ENCODE data around the gene DLGAP1.
"Not testable (repeated sequence)": the region's sequence is repeated elsewhere in the genome, so short reads cannot be mapped to it uniquely, and the experiment has no call there.

Gene DLGAP1

DNA sequence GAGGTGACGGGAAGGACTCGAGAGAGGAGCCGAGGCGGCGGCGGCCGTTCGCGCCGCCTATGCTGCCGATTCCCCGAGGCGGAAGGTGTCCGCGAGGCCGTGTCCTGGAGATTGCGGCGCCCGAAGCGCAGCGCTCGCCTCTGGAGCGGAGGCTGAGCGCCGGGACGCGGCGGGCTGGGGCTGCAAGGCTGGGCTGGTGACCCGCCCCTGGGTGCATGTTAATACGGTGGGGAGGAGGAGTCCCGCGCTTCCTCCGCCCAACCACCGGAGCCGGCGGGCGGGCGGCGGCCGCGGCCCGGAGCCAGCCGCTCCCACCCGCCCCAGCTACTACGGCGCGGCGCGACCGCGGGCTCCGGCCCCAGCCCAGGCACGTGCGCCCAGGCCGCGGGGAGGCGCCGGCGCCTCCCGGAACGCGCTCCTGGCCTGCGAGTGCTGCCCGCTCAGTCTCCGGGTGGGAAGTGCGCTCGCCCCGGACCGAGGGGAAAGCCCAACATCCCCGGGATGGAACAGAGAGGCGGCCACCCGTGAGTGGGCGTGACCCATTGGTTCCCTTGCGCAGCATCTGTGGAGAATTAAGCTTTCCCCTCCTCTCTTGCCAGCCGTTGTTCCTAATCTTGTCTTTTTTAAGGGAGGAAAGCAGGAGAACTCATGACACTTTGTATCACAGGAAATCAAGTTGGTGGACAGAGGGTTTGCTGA, at the start of gene DLGAP1:
Gene DLGAP1, minus strand, starts transcription at position 195 of the 699 bp plus-strand sequence.
- TF ChIP-seq, protein P1, sequence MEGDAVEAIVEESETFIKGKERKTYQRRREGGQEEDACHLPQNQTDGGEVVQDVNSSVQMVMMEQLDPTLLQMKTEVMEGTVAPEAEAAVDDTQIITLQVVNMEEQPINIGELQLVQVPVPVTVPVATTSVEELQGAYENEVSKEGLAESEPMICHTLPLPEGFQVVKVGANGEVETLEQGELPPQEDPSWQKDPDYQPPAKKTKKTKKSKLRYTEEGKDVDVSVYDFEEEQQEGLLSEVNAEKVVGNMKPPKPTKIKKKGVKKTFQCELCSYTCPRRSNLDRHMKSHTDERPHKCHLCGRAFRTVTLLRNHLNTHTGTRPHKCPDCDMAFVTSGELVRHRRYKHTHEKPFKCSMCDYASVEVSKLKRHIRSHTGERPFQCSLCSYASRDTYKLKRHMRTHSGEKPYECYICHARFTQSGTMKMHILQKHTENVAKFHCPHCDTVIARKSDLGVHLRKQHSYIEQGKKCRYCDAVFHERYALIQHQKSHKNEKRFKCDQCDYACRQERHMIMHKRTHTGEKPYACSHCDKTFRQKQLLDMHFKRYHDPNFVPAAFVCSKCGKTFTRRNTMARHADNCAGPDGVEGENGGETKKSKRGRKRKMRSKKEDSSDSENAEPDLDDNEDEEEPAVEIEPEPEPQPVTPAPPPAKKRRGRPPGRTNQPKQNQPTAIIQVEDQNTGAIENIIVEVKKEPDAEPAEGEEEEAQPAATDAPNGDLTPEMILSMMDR (conservative IDR thresholded peaks at IDR 0.05; ENCODE audit: control insufficient read depth, insufficient read depth, low read depth, low read length), result no peak
- H3K4me3 ChIP-seq (ENCODE audit: control insufficient read depth, low read depth, low read length), result no peak within 1 kb of the TSS

DNA sequence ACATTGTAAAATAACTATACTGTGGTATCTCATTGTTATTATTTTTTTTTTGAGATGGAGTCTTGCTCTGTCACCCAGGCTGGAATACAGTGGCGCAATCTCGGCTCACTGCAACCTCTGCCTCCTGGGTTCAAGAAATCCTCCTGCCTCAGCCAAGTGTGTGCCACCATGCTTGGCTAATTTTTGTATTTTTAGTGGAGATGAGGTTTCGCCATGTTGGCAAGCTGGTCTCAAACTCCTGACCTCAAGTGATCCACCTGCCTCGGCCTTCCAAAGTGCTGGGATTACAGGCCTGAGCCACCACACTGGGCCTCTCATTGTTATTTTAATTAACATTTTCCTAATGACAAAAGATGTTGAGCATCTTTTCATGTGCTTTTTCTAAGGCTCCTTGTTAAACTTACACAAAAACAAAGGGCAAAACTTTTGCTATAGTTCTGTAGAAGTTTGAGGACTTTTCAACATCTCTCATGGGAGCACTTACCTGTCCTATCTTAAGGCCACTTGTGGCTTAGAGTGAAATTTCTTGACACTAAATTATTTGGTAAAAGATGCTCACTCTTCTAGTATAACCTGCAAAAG, 39.7 kb upstream of the DLGAP1 start:
- DNase-seq (ENCODE audit: low read depth); H3K4me3 ChIP-seq (ENCODE audit: control insufficient read depth, low read depth, low read length): not testable (repeated sequence)

More for the DNA sequence above, at the start of gene DLGAP1:
- peak; percentile 1 for DNase-seq (ENCODE audit: low read depth)

DNA sequence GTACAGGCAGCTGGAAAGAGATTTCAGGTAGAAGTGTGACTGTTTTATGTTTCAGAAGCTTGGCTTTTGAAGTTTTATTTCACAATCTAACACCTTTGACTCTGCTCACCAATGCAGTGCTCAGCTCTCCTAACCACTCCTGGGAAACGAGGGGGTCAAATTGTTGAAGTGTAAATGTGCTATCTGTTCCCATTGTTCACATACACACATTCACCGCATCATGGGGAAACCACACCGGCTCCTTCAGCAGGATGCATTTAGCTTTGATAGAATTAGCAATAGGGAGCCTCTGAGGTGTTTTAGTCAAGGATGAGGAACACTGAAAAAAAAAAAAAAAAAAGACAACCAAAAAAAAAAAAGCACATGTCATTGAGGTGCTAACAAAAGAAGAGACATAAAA, 13.4 kb upstream of the DLGAP1 start:
- DNase-seq (ENCODE audit: low read depth), result no peak
- H3K4me3 ChIP-seq (ENCODE audit: control insufficient read depth, low read depth, low read length), result no peak overlapping the region
- TF ChIP-seq, protein P1 (conservative IDR thresholded peaks at IDR 0.05; ENCODE audit: control insufficient read depth, insufficient read depth, low read depth, low read length), result no peak

DNA sequence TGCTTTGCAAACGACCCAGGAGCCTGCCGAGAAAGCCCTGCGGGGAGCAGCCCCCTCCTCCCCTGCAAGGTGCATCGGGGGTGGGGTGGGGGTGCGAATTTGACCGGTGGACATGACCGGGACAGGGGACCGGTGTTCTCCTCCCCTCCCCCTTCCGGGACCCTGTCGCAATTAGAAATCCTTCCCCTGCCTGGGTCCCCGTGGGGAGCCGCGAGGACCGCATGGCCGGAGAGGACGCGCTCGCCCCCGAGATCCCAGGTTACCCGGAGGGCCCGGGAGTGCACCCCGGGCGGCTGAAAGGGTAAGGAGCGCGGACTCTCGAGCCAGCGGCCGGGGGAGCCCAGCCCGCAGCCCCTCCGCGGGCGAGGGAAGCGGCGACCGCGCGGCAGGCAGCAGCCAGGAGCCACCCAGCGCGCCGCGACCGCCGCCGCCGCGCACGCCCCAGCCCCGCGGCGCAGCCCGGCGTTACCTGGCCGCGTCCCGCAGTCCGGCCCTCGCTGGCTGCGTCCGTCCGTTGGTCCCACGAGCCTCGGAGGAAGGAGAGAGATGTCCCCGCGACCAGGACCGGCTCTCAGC, 482 bp downstream of the DLGAP1 start:
- TF ChIP-seq, protein P1 (conservative IDR thresholded peaks at IDR 0.05; ENCODE audit: control insufficient read depth, insufficient read depth, low read depth, low read length), result no peak
- H3K4me3 ChIP-seq (ENCODE audit: control insufficient read depth, low read depth, low read length), result no peak overlapping the region
- DNase-seq (ENCODE audit: low read depth), result no peak

DNA sequence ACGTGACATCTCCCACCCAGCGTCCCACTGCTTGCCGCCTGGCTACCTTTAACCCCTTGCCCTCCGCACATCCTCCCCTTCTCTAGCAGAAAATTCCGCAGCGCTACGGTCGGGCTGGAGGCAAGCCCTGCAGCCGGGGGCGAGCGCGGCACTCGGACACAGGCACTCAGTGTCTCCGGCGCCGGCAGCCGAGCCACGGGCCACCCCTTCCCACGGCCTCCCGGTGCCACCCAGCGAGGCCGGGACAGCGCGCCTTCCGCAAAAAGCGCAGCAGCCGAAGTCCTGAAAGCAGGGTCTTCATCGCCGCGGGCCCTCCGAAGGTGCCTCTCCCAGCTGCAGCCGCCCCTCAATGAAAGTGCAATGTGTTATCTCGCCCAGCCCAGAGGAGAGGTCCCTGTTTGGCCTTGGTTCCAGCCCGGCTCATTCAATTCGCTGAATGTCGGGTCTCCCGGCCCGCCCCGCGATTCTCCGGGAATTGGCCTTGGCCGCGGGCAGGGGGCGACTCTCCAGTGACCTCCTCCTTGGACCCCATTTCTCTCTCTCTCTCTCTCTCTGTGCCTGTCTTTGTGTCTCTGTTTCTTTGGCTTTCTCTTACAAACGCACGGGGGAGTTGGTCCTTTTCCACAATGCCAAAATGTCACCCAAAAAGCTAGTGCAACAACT, 1.1 kb downstream of the DLGAP1 start:
- TF ChIP-seq, protein P1 (conservative IDR thresholded peaks at IDR 0.05; ENCODE audit: control insufficient read depth, insufficient read depth, low read depth, low read length), result no peak
- no peak overlapping the region for H3K4me3 ChIP-seq (ENCODE audit: control insufficient read depth, low read depth, low read length)
- no peak for DNase-seq (ENCODE audit: low read depth)

DNA sequence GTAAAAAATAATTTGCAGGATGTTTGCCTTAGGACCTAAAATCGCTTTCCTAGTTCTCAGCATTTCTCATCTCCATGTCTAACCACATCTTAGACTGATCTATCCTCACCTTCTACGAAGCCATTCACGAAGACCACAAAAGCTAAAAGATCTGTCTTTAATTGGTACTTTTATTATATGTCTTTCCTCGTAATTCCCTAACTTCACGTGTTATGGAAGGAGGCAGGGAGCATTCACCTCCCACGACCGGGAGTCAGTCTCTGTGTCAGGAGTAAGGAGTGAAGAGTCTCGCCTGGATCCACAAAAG, 1.6 kb downstream of the DLGAP1 start:
- TF ChIP-seq, protein P1 (conservative IDR thresholded peaks at IDR 0.05; ENCODE audit: control insufficient read depth, insufficient read depth, low read depth, low read length), result no peak
- H3K4me3 ChIP-seq (ENCODE audit: control insufficient read depth, low read depth, low read length), result no peak overlapping the region
- no peak for DNase-seq (ENCODE audit: low read depth)

DNA sequence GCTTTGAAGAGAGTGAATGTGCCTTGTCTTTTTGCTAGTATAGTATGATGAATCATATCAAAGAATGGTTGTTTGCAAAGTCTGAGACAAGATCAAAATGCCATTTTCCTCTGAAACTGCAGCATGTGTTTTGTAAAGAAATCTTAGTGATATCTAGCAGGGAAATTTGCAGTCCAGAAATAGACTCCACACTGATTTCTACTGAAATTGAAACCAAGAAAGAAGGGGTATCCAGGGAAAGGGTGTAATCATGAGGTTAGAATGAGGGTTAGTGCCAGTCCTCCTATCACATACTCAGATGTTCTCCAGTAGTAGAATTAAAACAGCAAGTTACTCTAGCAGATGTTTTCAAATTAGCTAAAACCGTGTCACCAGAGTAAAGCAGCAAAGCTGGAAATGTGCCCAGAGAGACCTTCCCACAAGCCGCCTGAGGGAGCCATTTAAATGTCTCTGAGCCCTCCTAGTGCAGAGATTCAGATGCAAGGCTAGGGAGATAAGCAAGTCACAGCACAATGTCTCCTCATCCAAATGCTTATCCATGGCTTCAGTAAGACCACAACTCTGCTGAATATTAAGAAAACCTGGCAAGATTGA, 4.9 kb downstream of the DLGAP1 start:
- DNase-seq (ENCODE audit: low read depth), result no peak
- no peak overlapping the region for H3K4me3 ChIP-seq (ENCODE audit: control insufficient read depth, low read depth, low read length)
- TF ChIP-seq, protein P1 (conservative IDR thresholded peaks at IDR 0.05; ENCODE audit: control insufficient read depth, insufficient read depth, low read depth, low read length), result no peak
